HG03108 (cell line): ENCODE data around the gene HYAL3.
"Not testable (repeated sequence)": the region's sequence is repeated elsewhere in the genome, so short reads cannot be mapped to it uniquely, and the experiment has no call there.

ENCODE experiments used
- ATAC-seq: cut with Tn5 transposase; IDR thresholded peaks from one replicate; pipeline ENCODE4 v1.9.1; 2021; ENCODE audit warnings: moderate library complexity; ENCODE audit not compliant: unreplicated experiment

Gene HYAL3

GRCh38 chr3:50271314-50271936, 27.8 kb downstream of the HYAL3 start:
- ATAC-seq, result no peak

GRCh38 chr3:50270422-50271224, 28.6 kb downstream of the HYAL3 start:
- no peak for ATAC-seq

DNA sequence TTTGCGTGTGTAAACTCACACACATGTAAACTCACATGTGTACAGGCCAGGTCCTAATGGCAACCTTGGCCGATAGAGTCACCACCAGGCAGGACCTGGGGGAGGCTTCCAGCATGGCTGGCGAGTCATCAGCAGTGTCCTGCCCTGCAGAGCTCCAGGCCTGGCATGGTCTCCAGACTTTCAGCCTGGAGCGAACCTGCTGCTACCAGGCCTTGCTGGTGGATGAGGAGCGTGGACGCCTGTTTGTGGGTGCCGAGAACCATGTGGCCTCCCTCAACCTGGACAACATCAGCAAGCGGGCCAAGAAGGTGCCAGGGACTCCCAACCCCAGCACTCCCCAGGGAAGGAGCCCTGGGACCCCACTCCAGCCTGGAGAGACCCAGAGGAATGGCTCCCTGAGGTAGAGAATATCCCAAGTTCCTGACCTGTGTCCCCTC, 29.2 kb downstream of the HYAL3 start:
- no peak for ATAC-seq

- ATAC-seq, result no peak
These were observed 29.7 kb downstream of the HYAL3 start for GRCh38 chr3:50269460-50269859.

- ATAC-seq, result no peak
These were observed 30.3 kb downstream of the HYAL3 start, which contains the start of gene SEMA3B for GRCh38 chr3:50268703-50269451. Gene SEMA3B, plus strand, starts transcription at chr3:50269147. Its CDS starts 94 bp downstream, at chr3:50269241.

DNA sequence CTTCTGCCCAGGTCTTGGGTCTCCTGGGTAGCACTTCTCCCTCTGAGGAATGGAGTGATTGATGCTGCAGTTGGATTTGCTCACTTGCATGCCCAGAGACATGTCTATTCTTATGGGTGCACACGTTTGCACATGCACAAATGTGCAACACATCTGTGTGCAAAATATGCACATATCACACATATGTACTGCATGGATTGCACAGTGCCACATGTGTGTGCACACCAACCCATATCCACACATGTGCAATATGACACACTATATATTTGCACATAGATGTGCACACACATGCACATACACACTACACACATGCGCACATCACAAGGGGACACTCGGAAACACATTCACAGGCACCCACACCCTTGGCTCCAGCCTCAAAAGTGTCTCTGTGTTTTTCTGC, 30.9 kb downstream of the HYAL3 start:
- ATAC-seq, result no peak

DNA sequence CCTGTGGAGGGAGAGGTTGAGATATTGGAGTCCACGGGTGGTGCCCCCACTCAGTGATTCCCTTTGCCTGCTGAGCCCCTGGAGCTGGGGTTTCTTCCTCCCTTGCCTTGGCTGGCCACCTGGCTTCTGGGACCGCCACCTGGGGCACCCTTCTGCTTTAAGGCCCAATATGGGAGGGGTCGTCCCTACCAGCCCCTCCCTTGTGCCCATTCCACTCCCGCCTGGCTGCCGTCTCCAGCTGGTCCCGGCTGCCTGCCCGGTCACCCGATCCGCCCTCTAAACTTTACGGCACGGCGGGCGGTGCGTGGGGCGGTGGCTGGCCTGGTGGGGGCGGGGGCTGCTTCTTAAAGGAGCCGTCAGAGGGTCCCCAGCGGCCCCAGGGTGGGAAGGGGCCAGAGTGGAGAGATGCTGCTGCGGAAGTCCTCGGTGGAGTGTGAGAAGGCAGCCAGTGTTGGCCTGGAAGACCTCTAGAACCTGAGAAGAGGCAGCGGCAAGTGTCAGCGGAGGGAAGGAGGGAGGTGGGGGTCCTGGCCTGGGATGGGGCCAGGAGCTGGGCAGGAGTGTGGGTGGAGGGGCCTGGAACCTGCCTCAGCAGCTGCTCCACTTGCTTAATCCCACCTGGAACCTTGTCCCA, 31.8 kb downstream of the HYAL3 start:
- ATAC-seq, result no peak

DNA sequence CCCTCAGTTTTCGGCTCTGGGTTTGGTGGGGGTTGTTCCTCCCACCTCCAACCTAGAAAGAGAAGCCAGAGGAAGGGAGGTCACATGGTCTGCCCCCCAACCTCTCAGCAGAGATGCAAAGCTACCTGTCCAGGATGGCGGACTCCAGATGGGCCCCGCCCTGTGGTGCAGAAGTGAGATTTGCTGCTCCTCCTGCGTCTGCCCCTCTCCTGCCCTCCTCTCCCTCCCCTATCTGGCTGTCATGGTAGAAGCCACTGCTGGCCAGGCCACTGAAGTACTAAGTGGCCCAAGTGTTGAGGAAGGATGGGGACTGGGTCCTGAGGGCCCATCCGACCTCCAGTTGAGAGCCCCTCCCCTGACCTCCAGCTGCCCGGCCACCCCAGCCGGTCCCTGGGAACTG, 32.4 kb downstream of the HYAL3 start:
- ATAC-seq, result no peak

DNA sequence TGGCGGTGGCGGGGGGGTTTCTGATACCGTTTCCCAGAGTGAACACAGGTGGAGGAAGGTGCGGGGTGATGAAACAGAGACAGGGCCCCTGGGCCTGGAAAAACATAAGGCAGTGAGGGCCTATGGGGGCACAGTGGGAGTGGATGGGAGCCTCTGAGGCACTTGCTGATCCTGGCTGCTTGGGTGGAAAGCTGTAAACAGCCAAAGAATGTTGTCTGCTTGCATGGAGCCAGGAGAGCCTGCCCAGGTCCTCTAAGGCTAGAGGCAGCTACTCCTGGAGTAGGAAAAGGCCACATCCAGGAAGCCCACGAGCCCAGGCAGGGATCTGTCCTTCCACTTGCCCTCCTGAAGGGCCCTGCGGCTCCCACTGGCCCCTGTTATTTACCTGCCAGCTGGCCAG, 33.2 kb downstream of the HYAL3 start:
- no peak for ATAC-seq

DNA sequence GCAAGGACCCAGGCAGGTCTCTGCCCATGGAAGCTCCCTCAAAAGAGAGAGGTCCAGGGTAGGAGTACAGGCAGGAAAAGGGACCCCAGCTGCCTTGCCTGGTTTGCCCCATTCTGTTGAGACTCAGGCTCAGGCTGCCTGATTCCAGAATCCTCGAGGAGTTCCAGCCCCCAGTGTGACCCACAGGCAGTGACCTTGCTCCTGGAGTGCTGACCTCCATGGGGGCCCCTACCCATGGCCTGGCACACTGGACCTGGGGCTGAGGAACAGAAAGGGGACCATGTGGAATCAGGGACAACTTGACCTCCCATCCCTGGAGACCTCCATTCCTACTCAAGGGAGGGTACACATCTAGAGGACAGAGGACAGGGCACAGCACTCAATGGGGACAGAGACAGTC, 33.6 kb downstream of the HYAL3 start:
- no peak for ATAC-seq

DNA sequence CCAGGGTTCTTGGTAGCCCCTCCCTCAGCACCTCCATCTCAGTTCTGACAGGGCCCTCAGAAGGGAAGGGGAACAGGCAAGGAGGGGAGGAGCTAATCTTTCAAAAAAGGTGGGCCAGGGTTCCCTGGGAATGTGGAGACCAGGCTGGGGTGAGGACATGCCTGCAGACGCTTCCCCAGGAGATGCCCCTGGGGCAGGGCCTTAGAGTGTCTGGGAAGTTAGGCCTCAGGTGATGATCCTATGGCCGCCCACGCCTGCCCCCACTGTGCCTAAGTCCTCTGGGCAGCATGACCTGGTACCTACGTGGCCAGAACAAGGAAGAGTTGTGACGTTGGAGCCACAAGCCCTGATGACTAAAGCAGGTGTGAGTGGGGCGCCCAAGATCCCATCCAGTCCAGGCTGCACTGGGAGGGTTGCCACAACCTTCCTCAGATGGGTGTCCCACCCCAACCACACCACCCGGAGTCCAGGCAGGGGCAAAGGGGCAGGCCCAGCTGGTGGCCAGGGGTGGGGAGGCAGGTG, 34.2 kb downstream of the HYAL3 start:
- no peak for ATAC-seq

GRCh38 chr3:50264383-50264963, 34.7 kb downstream of the HYAL3 start:
- ATAC-seq, result no peak

- ATAC-seq, result no peak
These were observed 35.5 kb downstream of the HYAL3 start for GRCh38 chr3:50263478-50264382.

DNA sequence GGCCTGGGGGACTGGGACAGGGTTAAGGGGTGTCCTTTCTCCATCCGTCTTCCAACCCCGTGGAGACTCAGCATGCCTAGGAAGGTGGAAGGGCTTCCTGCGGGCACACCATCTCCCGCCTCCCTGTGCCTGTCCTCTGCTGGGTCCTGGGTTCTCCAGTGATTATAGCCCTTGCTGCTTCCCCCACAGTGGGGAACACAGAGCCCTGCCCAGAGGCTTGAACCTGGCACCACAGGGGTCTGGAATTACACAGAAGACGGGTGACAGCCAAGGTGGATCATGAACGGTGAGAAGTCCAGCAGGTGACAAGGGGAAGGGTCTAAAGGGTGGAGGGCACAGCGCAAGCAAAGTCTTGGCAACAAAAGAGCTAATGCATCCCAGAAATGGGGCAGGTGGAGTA, 36.4 kb downstream of the HYAL3 start:
- no peak for ATAC-seq

DNA sequence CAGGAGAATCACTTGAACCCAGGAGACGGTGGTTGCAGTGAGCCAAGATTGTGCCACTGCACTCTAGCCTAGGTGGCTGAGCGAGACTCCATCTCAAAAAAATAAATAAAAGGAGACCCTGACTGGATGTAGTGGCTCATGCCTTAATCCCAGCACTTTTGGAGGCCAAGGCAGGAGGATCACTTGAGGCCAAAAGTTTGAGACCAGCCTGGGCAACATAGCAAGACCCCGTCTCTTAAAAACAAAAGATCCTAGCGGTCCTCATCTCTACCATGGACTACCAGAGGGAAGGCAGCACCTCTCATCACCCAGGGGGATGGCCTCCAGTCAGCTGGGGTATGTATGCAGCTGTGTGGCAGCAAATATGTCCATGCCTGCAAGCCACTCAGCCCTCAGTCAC, 37.0 kb downstream of the HYAL3 start:
- ATAC-seq, result not testable (repeated sequence)

GRCh38 chr3:50261505-50261904, 37.7 kb downstream of the HYAL3 start:
- no peak for ATAC-seq

DNA sequence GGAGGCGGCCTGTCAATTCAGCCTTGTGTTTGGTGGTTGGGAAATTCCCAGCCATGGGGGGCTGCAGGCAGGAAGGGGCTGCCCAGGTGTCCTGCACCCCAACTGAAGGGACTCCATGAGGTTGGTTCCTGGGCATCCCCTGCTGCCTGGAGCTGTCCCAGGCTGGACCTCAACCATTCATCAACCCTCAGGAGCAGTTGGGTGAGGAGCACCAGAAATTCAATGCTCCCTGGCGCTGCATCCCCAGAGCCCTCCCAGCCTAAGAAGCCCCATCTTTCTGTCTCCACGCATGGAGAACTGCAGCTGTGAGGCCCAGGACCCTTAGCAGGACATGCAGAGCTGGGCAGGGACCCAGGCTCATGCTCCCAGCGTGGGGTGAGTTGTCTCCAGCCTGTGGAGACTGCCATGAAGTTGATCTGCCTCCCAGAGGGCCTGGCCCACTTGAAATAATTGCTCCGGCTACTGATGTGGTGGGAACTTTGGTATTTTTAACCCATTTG, 38.2 kb downstream of the HYAL3 start:
- no peak for ATAC-seq

- ATAC-seq, result peak; percentile 89
These were observed 38.9 kb downstream of the HYAL3 start for GRCh38 chr3:50260027-50260941.
